GM12875 (cell line): Measurements from ENCODE around the gene ODF4.
A peak's percentile ranks its signal among the peaks of the same experiment; 100 is the strongest.
"Not testable (repeated sequence)": the region's sequence is repeated elsewhere in the genome, so short reads cannot be mapped to it uniquely, and the experiment has no call there.

Experiments used
- H3K4me3 ChIP-seq: one replicate; pipeline ENCODE4 v1.5.1; 2011; ENCODE audit warnings: low read depth, low read length, control low read depth
- CTCF ChIP-seq: IDR thresholded peaks from 2 replicates; pipeline ENCODE4 v1.5.1; 2011; ENCODE audit warnings: low read depth, mild to moderate bottlenecking, control low read depth, inconsistent platforms, low read length, moderate library complexity, borderline replicate concordance; ENCODE audit not compliant: insufficient read depth

The ODF4 gene

GRCh38 chr17:8368193-8368592 lies 28.6 kb downstream of the ODF4 start:
- H3K4me3 ChIP-seq = no peak overlapping the region
- TF ChIP-seq CTCF = no peak

- TF ChIP-seq CTCF = no peak
- H3K4me3 ChIP-seq = no peak overlapping the region
These were observed 30.3 kb downstream of the ODF4 start for GRCh38 chr17:8369944-8370343.

- TF ChIP-seq CTCF = no peak
- no peak overlapping the region for H3K4me3 ChIP-seq
These were observed 32.1 kb downstream of the ODF4 start for GRCh38 chr17:8371786-8372185.

GRCh38 chr17:8372422-8372821 lies 32.8 kb downstream of the ODF4 start:
- H3K4me3 ChIP-seq = no peak overlapping the region
- TF ChIP-seq CTCF = no peak

GRCh38 chr17:8373856-8374255 lies 34.2 kb downstream of the ODF4 start:
- not testable (repeated sequence) for H3K4me3 ChIP-seq

- H3K4me3 ChIP-seq = peak overlapping the region; percentile 80
- no peak for TF ChIP-seq CTCF
These were observed 36.2 kb downstream of the ODF4 start for GRCh38 chr17:8375738-8376259.

- H3K4me3 ChIP-seq = peak within 1 kb of the TSS; percentile 80
- TF ChIP-seq CTCF = peak; percentile 81
These were observed 36.8 kb downstream of the ODF4 start, which contains the start of gene KRABD2 for GRCh38 chr17:8376271-8377067. TSS of gene KRABD2 (minus strand) at chr17:8376704.
